ENCODE results near the gene RPS2.

Gene RPS2

DNA sequence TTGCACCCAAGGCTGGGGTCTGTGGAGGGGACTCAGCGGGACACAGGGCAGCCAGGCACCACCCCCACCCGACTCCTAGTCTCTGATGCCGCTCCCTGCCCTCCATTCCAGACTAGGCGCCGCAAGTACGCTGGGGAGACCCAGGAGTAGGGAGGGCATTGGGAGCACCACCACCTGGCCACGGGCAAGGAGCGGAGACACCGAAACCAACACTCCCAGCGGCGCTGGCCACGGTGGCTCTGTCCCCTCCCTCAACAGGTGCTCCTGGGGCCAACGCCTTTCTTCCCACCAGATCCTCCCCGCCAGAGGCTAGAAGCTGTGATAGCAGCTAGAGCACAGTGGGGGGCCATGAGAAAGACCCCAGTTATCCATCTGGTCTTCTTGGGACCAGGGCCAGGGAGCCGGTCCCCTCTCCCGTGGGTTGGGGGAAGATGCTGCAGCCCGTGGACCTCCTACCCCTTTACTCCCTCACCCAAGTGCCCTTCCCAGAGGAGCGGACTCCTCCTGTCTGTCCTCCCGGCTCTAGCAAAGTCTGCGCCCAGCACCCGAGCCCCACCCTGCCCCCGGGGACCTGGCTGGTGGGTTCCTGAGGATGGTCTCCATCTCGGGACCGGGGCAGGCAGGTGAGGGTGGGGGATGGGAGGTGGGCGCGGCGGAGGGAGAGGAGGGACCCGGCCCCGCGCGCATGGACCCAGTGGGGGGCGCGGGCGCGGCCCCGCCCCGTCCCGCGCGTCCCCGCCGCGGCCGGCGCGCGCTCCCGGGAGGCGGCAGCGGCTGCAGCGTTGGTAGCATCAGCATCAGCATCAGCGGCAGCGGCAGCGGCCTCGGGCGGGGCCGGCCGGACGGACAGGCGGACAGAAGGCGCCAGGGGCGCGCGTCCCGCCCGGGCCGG, 24.8 kb upstream of the RPS2 start, which contains the start of gene SYNGR3:
SYNGR3 (plus strand) TSS at position 762 of the 892 bp plus-strand sequence. CDS start 133 bp downstream, outside the sequence.
- TF ChIP-seq, protein P1, sequence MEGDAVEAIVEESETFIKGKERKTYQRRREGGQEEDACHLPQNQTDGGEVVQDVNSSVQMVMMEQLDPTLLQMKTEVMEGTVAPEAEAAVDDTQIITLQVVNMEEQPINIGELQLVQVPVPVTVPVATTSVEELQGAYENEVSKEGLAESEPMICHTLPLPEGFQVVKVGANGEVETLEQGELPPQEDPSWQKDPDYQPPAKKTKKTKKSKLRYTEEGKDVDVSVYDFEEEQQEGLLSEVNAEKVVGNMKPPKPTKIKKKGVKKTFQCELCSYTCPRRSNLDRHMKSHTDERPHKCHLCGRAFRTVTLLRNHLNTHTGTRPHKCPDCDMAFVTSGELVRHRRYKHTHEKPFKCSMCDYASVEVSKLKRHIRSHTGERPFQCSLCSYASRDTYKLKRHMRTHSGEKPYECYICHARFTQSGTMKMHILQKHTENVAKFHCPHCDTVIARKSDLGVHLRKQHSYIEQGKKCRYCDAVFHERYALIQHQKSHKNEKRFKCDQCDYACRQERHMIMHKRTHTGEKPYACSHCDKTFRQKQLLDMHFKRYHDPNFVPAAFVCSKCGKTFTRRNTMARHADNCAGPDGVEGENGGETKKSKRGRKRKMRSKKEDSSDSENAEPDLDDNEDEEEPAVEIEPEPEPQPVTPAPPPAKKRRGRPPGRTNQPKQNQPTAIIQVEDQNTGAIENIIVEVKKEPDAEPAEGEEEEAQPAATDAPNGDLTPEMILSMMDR (IDR thresholded peaks at IDR 0.05; ENCODE audit: insufficient read depth, low read length) = no peak
- TF ChIP-seq, protein P2, sequence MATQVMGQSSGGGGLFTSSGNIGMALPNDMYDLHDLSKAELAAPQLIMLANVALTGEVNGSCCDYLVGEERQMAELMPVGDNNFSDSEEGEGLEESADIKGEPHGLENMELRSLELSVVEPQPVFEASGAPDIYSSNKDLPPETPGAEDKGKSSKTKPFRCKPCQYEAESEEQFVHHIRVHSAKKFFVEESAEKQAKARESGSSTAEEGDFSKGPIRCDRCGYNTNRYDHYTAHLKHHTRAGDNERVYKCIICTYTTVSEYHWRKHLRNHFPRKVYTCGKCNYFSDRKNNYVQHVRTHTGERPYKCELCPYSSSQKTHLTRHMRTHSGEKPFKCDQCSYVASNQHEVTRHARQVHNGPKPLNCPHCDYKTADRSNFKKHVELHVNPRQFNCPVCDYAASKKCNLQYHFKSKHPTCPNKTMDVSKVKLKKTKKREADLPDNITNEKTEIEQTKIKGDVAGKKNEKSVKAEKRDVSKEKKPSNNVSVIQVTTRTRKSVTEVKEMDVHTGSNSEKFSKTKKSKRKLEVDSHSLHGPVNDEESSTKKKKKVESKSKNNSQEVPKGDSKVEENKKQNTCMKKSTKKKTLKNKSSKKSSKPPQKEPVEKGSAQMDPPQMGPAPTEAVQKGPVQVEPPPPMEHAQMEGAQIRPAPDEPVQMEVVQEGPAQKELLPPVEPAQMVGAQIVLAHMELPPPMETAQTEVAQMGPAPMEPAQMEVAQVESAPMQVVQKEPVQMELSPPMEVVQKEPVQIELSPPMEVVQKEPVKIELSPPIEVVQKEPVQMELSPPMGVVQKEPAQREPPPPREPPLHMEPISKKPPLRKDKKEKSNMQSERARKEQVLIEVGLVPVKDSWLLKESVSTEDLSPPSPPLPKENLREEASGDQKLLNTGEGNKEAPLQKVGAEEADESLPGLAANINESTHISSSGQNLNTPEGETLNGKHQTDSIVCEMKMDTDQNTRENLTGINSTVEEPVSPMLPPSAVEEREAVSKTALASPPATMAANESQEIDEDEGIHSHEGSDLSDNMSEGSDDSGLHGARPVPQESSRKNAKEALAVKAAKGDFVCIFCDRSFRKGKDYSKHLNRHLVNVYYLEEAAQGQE (IDR thresholded peaks at IDR 0.05; ENCODE audit: insufficient replicate concordance, low read depth) = no peak
- TF ChIP-seq GABPA (IDR thresholded peaks at IDR 0.05; ENCODE audit: low read depth) = no peak
- TF ChIP-seq POLR2AphosphoS5 (IDR thresholded peaks at IDR 0.05; ENCODE audit: low read depth) = no peak
- no peak for TF ChIP-seq SPI1 (IDR thresholded peaks at IDR 0.05; ENCODE audit: borderline replicate concordance, low read depth)
- peaks cover 26% of the 10 kb centered on the region for H3K27me3 ChIP-seq (ENCODE audit: insufficient read depth, poor library complexity, severe bottlenecking)
- no peak for DNase-seq (ENCODE audit: low read depth in 1 of 2, low spot score in 1 of 2)
- H3K27ac ChIP-seq (replicated peaks) = no peak within 1 kb of the TSS
- H3K4me3 ChIP-seq (replicated peaks; ENCODE audit: insufficient read depth, low read length) = no peak within 1 kb of the TSS; the same call in 1 of the 2 replicates

DNA sequence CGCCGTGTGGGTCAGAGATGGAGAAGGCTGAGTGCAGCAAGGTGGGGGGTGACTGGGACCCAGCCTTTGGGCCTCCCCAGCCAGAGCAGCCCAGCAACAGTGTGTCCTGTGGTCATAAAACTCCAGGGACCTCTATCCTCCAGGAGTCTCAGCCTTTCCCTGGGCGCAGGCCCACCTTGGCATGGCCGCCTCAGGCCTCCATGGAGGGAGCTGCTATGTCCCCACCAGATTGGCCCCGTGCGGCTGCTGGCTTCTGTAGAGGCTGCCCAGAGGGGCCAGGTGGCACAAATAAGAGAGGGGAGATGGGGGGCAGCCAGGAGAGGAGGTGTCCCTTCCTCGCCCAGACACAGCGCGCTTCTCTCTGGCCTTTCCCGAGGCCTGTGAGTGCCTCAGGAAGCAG, 22.6 kb upstream of the RPS2 start:
- Histone ChIP-seq H3K27me3 (ENCODE audit: insufficient read depth, poor library complexity, severe bottlenecking) (peaks cover 36% of the 10 kb centered on the region), H3K4me3 (replicated peaks; ENCODE audit: insufficient read depth, low read length) (no peak overlapping the region), H3K27ac (replicated peaks) (no peak overlapping the region)
- TF ChIP-seq SPI1 (IDR thresholded peaks at IDR 0.05; ENCODE audit: borderline replicate concordance, low read depth) (no peak), GABPA (IDR thresholded peaks at IDR 0.05; ENCODE audit: low read depth) (no peak)
- no peak for DNase-seq (ENCODE audit: low read depth in 1 of 2, low spot score in 1 of 2)

DNA sequence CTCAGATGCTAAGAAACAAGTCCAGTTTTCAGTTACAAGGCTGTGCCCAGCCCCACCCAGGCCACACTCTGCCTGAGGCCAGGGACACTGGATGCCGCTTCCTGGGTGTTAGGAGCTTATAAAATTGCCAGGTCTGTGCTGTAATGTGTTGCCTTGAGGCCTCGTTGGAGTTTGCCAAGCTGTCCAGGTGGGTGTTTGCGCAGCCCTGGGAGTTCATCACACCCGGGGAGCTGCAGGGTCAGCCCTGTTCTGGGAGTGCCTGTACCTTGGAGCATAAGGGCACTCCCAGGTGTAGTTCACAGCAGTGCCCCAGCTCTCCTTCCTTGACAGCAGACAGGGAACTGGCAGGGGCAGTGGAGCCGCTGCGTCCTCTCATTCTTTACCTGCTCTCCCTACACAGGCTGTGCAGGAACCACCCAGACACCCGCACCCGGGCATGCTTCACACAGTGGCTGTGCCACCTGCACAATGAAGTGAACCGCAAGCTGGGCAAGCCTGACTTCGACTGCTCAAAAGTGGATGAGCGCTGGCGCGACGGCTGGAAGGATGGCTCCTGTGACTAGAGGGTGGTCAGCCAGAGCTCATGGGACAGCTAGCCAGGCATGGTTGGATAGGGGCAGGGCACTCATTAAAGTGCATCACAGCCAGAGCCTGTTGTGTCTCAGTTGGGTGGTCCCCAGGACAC, 21.0 kb upstream of the RPS2 start:
- no peak for DNase-seq (ENCODE audit: low read depth in 1 of 2, low spot score in 1 of 2)
- peaks cover 34% of the 10 kb centered on the region for H3K27me3 ChIP-seq (ENCODE audit: insufficient read depth, poor library complexity, severe bottlenecking)
- TF ChIP-seq GABPA (IDR thresholded peaks at IDR 0.05; ENCODE audit: low read depth) (no peak), POLR2AphosphoS5 (IDR thresholded peaks at IDR 0.05; ENCODE audit: low read depth) (no peak), SPI1 (IDR thresholded peaks at IDR 0.05; ENCODE audit: borderline replicate concordance, low read depth) (no peak)
- TF ChIP-seq, protein P1 (IDR thresholded peaks at IDR 0.05; ENCODE audit: insufficient read depth, low read length) = no peak
- TF ChIP-seq, protein P2 (IDR thresholded peaks at IDR 0.05; ENCODE audit: insufficient replicate concordance, low read depth) = no peak
- H3K27ac ChIP-seq (replicated peaks) = no peak overlapping the region
- H3K4me3 ChIP-seq (replicated peaks; ENCODE audit: insufficient read depth, low read length) = no peak overlapping the region

Data from HL-60 (cell line).